K562 (cell line): Measurements from ENCODE around the gene DARS1. TPM values are rescaled to one million over a fixed set of nuclear protein-coding genes. Genes with fewer than 3 reads are reported as not detected.

Experiments used
- ATAC-seq: fragments of 200-7000 bp; cut with Tn5 transposase; 3 replicates; pipeline ENCODE4 v1.9.1; 2020; ENCODE audit warnings: moderate library complexity
- BruUV-seq: library from RNA; stranded (reverse); fragments of 400-500 nt; replicated peaks from 2 replicates; lab custom pipeline; 2021; lab: Mats Ljungman, UMichigan
- CTCF ChIA-PET: fragments of 300-600 bp; formaldehyde crosslinking; extraction: SDS; loops from one replicate; lab custom pipeline; 2021; ENCODE audit warnings: low intra/inter-chr PET ratio; lab: Yijun Ruan, JAX
- POLR2A ChIA-PET: fragments of 300-600, 350-650 bp; sonication (Branson Sonifier 250); formaldehyde crosslinking; extraction: SDS; loops from one replicate; lab custom pipeline; 2021; ENCODE audit warnings: antibody characterized with exemption, inconsistent platforms; lab: Yijun Ruan, JAX
- DNase-seq, 4 experiments: peaks; one replicate each; pipeline versions ENCODE4 v3.0.0 to v3.0.0-alpha.2; 2011 to 2018; ENCODE audit warnings: low spot score in 3 of 4, mixed read lengths in 3 of 4; ENCODE audit errors: extremely low read depth in 1 of 4
- FAIRE-seq: peaks from 2 replicates; lab custom pipeline; 2011; peaks lifted over from hg19 to GRCh38; lab: Jason Lieb, UNC
- H2AFZ ChIP-seq: 2 replicates; pipeline ENCODE4 v1.6.0; 2011; ENCODE audit warnings: low read depth, low read length, control low read depth, inconsistent platforms
- H3K27ac ChIP-seq: fragments of 200-600 bp; 3 replicates; pipeline ENCODE4 v1.8.0; 2011; ENCODE audit warnings: low read depth, mild to moderate bottlenecking, control low read depth, inconsistent platforms, low read length, moderate library complexity, mixed read lengths; ENCODE audit errors: extremely low read depth
- H3K27me3 ChIP-seq, 2 experiments: fragments of 300-600 bp in 1 of 2; 2 replicates in 1 of 2; 3 replicates in 1 of 2; pipeline versions ENCODE4 v1.6.0 to v1.8.0; 2011; ENCODE audit warnings: inconsistent platforms in 2 of 2, low read length in 2 of 2, mild to moderate bottlenecking in 1 of 2, mixed read lengths in 1 of 2, moderate library complexity in 1 of 2; ENCODE audit not compliant: control insufficient read depth in 2 of 2, insufficient read depth in 2 of 2
- H3K36me3 ChIP-seq: fragments of 300-600 bp; 3 replicates; pipeline ENCODE4 v1.8.0; 2011; ENCODE audit warnings: mild to moderate bottlenecking, low read length, inconsistent platforms; ENCODE audit not compliant: control insufficient read depth, insufficient read depth
- H3K4me1 ChIP-seq, 2 experiments: fragments of 200-600 bp in 1 of 2; replicated peaks in 1 of 2; 2 replicates in 1 of 2; 3 replicates in 1 of 2; pipeline versions ENCODE4 v1.5.1 to v1.8.0; 2011; ENCODE audit warnings: inconsistent platforms in 2 of 2, low read length in 2 of 2, mild to moderate bottlenecking in 1 of 2, mixed read lengths in 1 of 2, moderate library complexity in 1 of 2; ENCODE audit not compliant: control insufficient read depth in 2 of 2, insufficient read depth in 2 of 2
- H3K4me2 ChIP-seq: 2 replicates; pipeline ENCODE4 v1.6.1; 2011; ENCODE audit warnings: low read length, control low read depth, inconsistent platforms, mixed read lengths; ENCODE audit not compliant: insufficient read depth
- H3K4me3 ChIP-seq: fragments of 200-600 bp; sonication (generic), shearing (Covaris generic); 2 replicates; pipeline ENCODE4 v1.5.1; 2016; ENCODE audit warnings: control low read depth, inconsistent platforms
- H3K79me2 ChIP-seq: fragments of 200-600 bp; 3 replicates; pipeline ENCODE4 v1.8.0; 2011; ENCODE audit warnings: low read length, inconsistent platforms; ENCODE audit not compliant: control insufficient read depth, insufficient read depth
- H3K9ac ChIP-seq, 2 experiments: 2 replicates each; pipeline versions ENCODE4 v1.6.0 to v1.6.1; 2011; ENCODE audit warnings: low read depth in 2 of 2, low read length in 2 of 2, control low read depth in 1 of 2, inconsistent platforms in 1 of 2, mild to moderate bottlenecking in 1 of 2, mixed read lengths in 1 of 2; ENCODE audit not compliant: insufficient read depth in 1 of 2
- H3K9me1 ChIP-seq: one replicate; pipeline ENCODE4 v1.6.0; 2011; ENCODE audit warnings: inconsistent platforms, mild to moderate bottlenecking, low read length, moderate library complexity; ENCODE audit not compliant: control insufficient read depth, insufficient read depth
- H3K9me3 ChIP-seq: replicated peaks from 2 replicates; pipeline ENCODE4 v1.5.1; 2011; ENCODE audit warnings: low read depth, low read length, inconsistent platforms; ENCODE audit not compliant: control insufficient read depth, insufficient read depth
- H4K20me1 ChIP-seq: replicated peaks from 2 replicates; pipeline ENCODE4 v1.6.1; 2011; ENCODE audit warnings: low read length, inconsistent platforms, mixed read lengths; ENCODE audit not compliant: control insufficient read depth, insufficient read depth
- CGGBP1 ChIP-seq: fragments of 250-450 bp; sonication (Bioruptor Pico); IDR thresholded peaks from 2 replicates; pipeline ENCODE4 v1.9.0; 2021; ENCODE audit warnings: mild to moderate bottlenecking
- HINFP ChIP-seq: fragments of 450-650 bp; conservative IDR thresholded peaks from 2 replicates; pipeline ENCODE4 v1.6.1; 2016; ENCODE audit warnings: missing genetic modification characterization, low read depth, mild to moderate bottlenecking, control low read depth, missing compliant biosample characterization
- SIN3B ChIP-seq: fragments of 450-650 bp; IDR thresholded peaks from 2 replicates; pipeline ENCODE4 v1.6.1; 2017; ENCODE audit warnings: low read depth, mild to moderate bottlenecking, moderate library complexity
- TSHZ1 ChIP-seq: fragments of 250-450 bp; sonication (Bioruptor Pico); IDR thresholded peaks from 2 replicates; pipeline ENCODE4 v1.4.0; 2020; ENCODE audit warnings: mild to moderate bottlenecking, moderate library complexity
- XRCC4 ChIP-seq: IDR thresholded peaks from one replicate; pipeline ENCODE4 v1.6.1; 2011; ENCODE audit not compliant: insufficient read depth, insufficient read length; ENCODE audit errors: extremely low read depth
- ZBTB12 ChIP-seq: fragments of 250-450 bp; sonication (Bioruptor Pico); IDR thresholded peaks from 2 replicates; pipeline ENCODE4 v1.4.0; 2020
- ZSCAN32 ChIP-seq: fragments of 450-650 bp; formaldehyde crosslinking; IDR thresholded peaks from 2 replicates; pipeline ENCODE4 v1.4.0; 2020; ENCODE audit warnings: mild to moderate bottlenecking, moderate library complexity
- WGBS: fragments of 100-300 bp; shearing (Covaris generic); methylation state at CpG from one replicate; pipeline ENCODE4 v1.1.6; 2016; ENCODE audit warnings: low coverage, mixed read lengths; ENCODE audit not compliant: insufficient coverage; ENCODE audit errors: missing lambda C conversion rate; 5-methylcytosine and 5-hydroxymethylcytosine counted together
- in situ Hi-C: fragments of 300-500 bp; cut with MboI; formaldehyde crosslinking; loops from 4 replicates; pipeline ENCODE4 v1.15.0; 2018; ENCODE audit warnings: inconsistent platforms, mixed read lengths
- intact Hi-C: fragments of 100-400 bp; cut with micrococcal nuclease; formaldehyde crosslinking; loops from 2 replicates; pipeline ENCODE4 v1.14.2; 2022
- polyA plus RNA-seq, 8 experiments: library from polyadenylated mRNA; depleted of rRNA in 4 of 8; stranded (reverse) in 5 of 8; unstranded in 3 of 8; fragments of >200 nt; fragmentation: Nextera tagmentation in 2 of 8; fragmentation: Illumina TruSeq in 1 of 8; extraction: Ambion mirVana in 2 of 8; extraction: Trizol in 1 of 8; gene quantifications; 2 replicates each; pipeline versions ENCODE4 v1.2.1 to v1.2.3, GENCODE V29; 2011 to 2014; ENCODE audit warnings: inconsistent platforms in 1 of 8, missing spikeins in 1 of 8
- total RNA-seq, 7 experiments: library from RNA; depleted of rRNA in 6 of 7; stranded (reverse); fragments of >200 nt in 6 of 7; fragmentation: Illumina TruSeq in 2 of 7; extraction: Trizol in 2 of 7; gene quantifications; 2 replicates each; pipeline versions ENCODE4 v1.2.1 to v1.2.3, GENCODE V29; 2011 to 2021; ENCODE audit warnings: low replicate concordance in 1 of 7

The DARS1 gene
- total and polyA plus RNA-seq, 9 of the 15 experiments (the other 6 are each of a cell fraction or from before 2014, with no cell fraction given) = 91.5 to 239 (median 98.0) TPM

GRCh38 chr2:135996304-135996703, 10.9 kb upstream of the DARS1 start (continued):
- TF ChIP-seq SIN3B = no peak
- TF ChIP-seq XRCC4 = no peak
- TF ChIP-seq ZBTB12 = no peak
- TF ChIP-seq TSHZ1 = no peak

GRCh38 chr2:135994281-135994680, 8.9 kb upstream of the DARS1 start:
- TF ChIP-seq HINFP (tag) (no peak), CGGBP1 (CRISPR knock-in tag) (no peak), ZSCAN32 (CRISPR knock-in tag) (no peak)
- ATAC-seq (no peak), DNase-seq (no peak), FAIRE-seq (no peak)
- Histone ChIP-seq H3K27me3 (peaks cover 0 to 5% of the 10 kb centered on the region in 2 experiments; a peak in 1 of 5 replicates), H3K79me2 (no peaks in the 10 kb centered on the region), H4K20me1 (no peaks in the 10 kb centered on the region), H3K9me1 (no peaks in the 10 kb centered on the region), H3K9ac (no peak overlapping the region), H3K36me3 (no peaks in the 10 kb centered on the region), H3K4me3 (no peak overlapping the region), H3K4me1 (no peaks in the 10 kb centered on the region), H3K27ac (no peak overlapping the region), H2AFZ (no peak overlapping the region), H3K9me3 (no peaks in the 10 kb centered on the region), H3K4me2 (no peak overlapping the region)
- ChIA-PET CTCF (no interaction called here), POLR2A (interaction anchor here (0.6 kb wide), 1 partner anchor 300 kb away, joined by 3 read pairs; no protein-coding TSS in a partner anchor)
- BruUV-seq = no TSS peak
- 0% methylated on average over 3 of the region's 3 CpGs for WGBS
- intact Hi-C loops (no loop called here), in situ Hi-C loops (no loop called here)
